Activated T-cell treated with anti-CD3 and anti-CD28 coated beads, Interleukin-2, amount 50 U/mL, for 4 hours (primary cell): ENCODE measurements around the gene NUP98. TPM values are rescaled to one million over a fixed set of nuclear protein-coding genes. Genes with fewer than 3 reads are reported as not detected.
"Not testable (repeated sequence)": the region's sequence is repeated elsewhere in the genome, so short reads cannot be mapped to it uniquely, and the experiment has no call there.

Experiments used
- ATAC-seq, 2 donors: fragments of 200-7000 bp; cut with Tn5 transposase; one replicate each; pipeline ENCODE4 v1.10.0; 2021
- DNase-seq: peaks from one replicate; pipeline ENCODE4 v3.0.0-alpha.2; 2020
- H3K27me3 Mint-ChIP-seq: one replicate; pipeline ENCODE4 v1.8.0; 2021; ENCODE audit warnings: low read depth, mixed read lengths
- H3K36me3 Mint-ChIP-seq: one replicate; pipeline ENCODE4 v1.8.0; 2022; ENCODE audit warnings: mixed read lengths; ENCODE audit not compliant: insufficient read depth
- H3K4me1 Mint-ChIP-seq: one replicate; pipeline ENCODE4 v1.8.0; 2021; ENCODE audit warnings: low read depth, mixed read lengths
- H3K4me3 Mint-ChIP-seq: one replicate; pipeline ENCODE4 v1.8.0; 2021; ENCODE audit warnings: mild to moderate bottlenecking, moderate library complexity, mixed read lengths
- H3K9me3 Mint-ChIP-seq: one replicate; pipeline ENCODE4 v1.8.0; 2021; ENCODE audit warnings: mixed read lengths
- total RNA-seq, 3 donors: library from RNA; stranded (reverse); gene quantifications; one replicate each; pipeline ENCODE4 v1.2.1, GENCODE V29; 2021

NUP98 gene
- total RNA-seq, 3 donors from 2014 or later = 118 to 124 (median 119) TPM

- no peaks in the 10 kb centered on the region for H3K4me1 Mint-ChIP-seq
- ATAC-seq (no peak), DNase-seq (no peak)
- no peaks in the 10 kb centered on the region for H3K9me3 Mint-ChIP-seq
- no peak within 1 kb of the TSS for H3K4me3 Mint-ChIP-seq
- peaks cover 43% of the 10 kb centered on the region for H3K36me3 Mint-ChIP-seq
- H3K27me3 Mint-ChIP-seq = no peaks in the 10 kb centered on the region
These were observed 125.8 kb downstream of the NUP98 start, which contains the start of gene CHRNA10 for GRCh38 chr11:3671334-3672254. Gene CHRNA10 (minus strand): TSS chr11:3671384. CDS start chr11:3671312, 72 bp downstream.

- Mint-ChIP-seq H3K4me1 (no peaks in the 10 kb centered on the region), H3K27me3 (no peaks in the 10 kb centered on the region), H3K36me3 (peaks cover 44% of the 10 kb centered on the region), H3K9me3 (no peaks in the 10 kb centered on the region), H3K4me3 (no peak overlapping the region)
- ATAC-seq (no peak), DNase-seq (no peak)
These were observed 127.6 kb downstream of the NUP98 start for GRCh38 chr11:3669742-3670183.

- ATAC-seq = no peak
- no peak overlapping the region for H3K4me3 Mint-ChIP-seq
- DNase-seq = no peak
- H3K27me3 Mint-ChIP-seq = no peaks in the 10 kb centered on the region
- H3K4me1 Mint-ChIP-seq = no peaks in the 10 kb centered on the region
- H3K9me3 Mint-ChIP-seq = no peaks in the 10 kb centered on the region
- H3K36me3 Mint-ChIP-seq = peaks cover 45% of the 10 kb centered on the region
These were observed 128.2 kb downstream of the NUP98 start for GRCh38 chr11:3669128-3669527.

- Mint-ChIP-seq H3K4me3 (no peak overlapping the region), H3K36me3 (peaks cover 39% of the 10 kb centered on the region), H3K27me3 (no peaks in the 10 kb centered on the region), H3K9me3 (no peaks in the 10 kb centered on the region), H3K4me1 (no peaks in the 10 kb centered on the region)
- ATAC-seq = no peak
- DNase-seq = no peak
These were observed 130.0 kb downstream of the NUP98 start for GRCh38 chr11:3667149-3668035.

GRCh38 chr11:3666023-3666530 lies 131.3 kb downstream of the NUP98 start:
- DNase-seq = no peak
- Mint-ChIP-seq H3K9me3 (no peaks in the 10 kb centered on the region), H3K36me3 (peaks cover 33% of the 10 kb centered on the region), H3K27me3 (no peaks in the 10 kb centered on the region), H3K4me1 (no peaks in the 10 kb centered on the region), H3K4me3 (no peak overlapping the region)
- ATAC-seq = no peak

- Mint-ChIP-seq H3K27me3 (no peaks in the 10 kb centered on the region), H3K4me1 (no peaks in the 10 kb centered on the region)
- no peak for ATAC-seq
These were observed 131.9 kb downstream of the NUP98 start for GRCh38 chr11:3665336-3666022.

GRCh38 chr11:3664032-3664630 lies 133.2 kb downstream of the NUP98 start:
- H3K9me3 Mint-ChIP-seq = no peaks in the 10 kb centered on the region
- no peaks in the 10 kb centered on the region for H3K27me3 Mint-ChIP-seq
- no peak for ATAC-seq
- no peak for DNase-seq
- no peak overlapping the region for H3K4me3 Mint-ChIP-seq
- H3K36me3 Mint-ChIP-seq = peaks cover 21% of the 10 kb centered on the region
- H3K4me1 Mint-ChIP-seq = no peaks in the 10 kb centered on the region

More at GRCh38 chr11:3665336-3666022, 131.9 kb downstream of the NUP98 start:
- H3K36me3 Mint-ChIP-seq = peaks cover 28% of the 10 kb centered on the region
- no peak overlapping the region for H3K4me3 Mint-ChIP-seq
- no peak for DNase-seq
- H3K9me3 Mint-ChIP-seq = no peaks in the 10 kb centered on the region

GRCh38 chr11:3662856-3663255 lies 134.5 kb downstream of the NUP98 start:
- DNase-seq (no peak), ATAC-seq (no peak)
- H3K36me3 Mint-ChIP-seq = peaks cover 19% of the 10 kb centered on the region
- no peak overlapping the region for H3K4me3 Mint-ChIP-seq
- H3K27me3 Mint-ChIP-seq = peaks cover 2% of the 10 kb centered on the region
- H3K4me1 Mint-ChIP-seq = no peaks in the 10 kb centered on the region
- no peaks in the 10 kb centered on the region for H3K9me3 Mint-ChIP-seq

GRCh38 chr11:3660960-3661359 lies 136.4 kb downstream of the NUP98 start:
- no peaks in the 10 kb centered on the region for H3K9me3 Mint-ChIP-seq
- DNase-seq (no peak), ATAC-seq (no peak)
- peaks cover 14% of the 10 kb centered on the region for H3K36me3 Mint-ChIP-seq
- H3K4me3 Mint-ChIP-seq = no peak overlapping the region
- no peaks in the 10 kb centered on the region for H3K4me1 Mint-ChIP-seq
- peaks cover 3% of the 10 kb centered on the region for H3K27me3 Mint-ChIP-seq

GRCh38 chr11:3659595-3660515 lies 137.5 kb downstream of the NUP98 start:
- Mint-ChIP-seq H3K9me3 (no peaks in the 10 kb centered on the region), H3K4me1 (no peaks in the 10 kb centered on the region), H3K4me3 (no peak overlapping the region), H3K36me3 (peaks cover 4% of the 10 kb centered on the region), H3K27me3 (peaks cover 6% of the 10 kb centered on the region)
- no peak for ATAC-seq
- no peak for DNase-seq

- DNase-seq (no peak), ATAC-seq (no peak)
- Mint-ChIP-seq H3K9me3 (no peaks in the 10 kb centered on the region), H3K36me3 (no peaks in the 10 kb centered on the region), H3K4me1 (no peaks in the 10 kb centered on the region), H3K27me3 (peaks cover 6% of the 10 kb centered on the region), H3K4me3 (no peak overlapping the region)
These were observed 139.1 kb downstream of the NUP98 start for GRCh38 chr11:3658252-3658651.

- not testable (repeated sequence) for DNase-seq, H3K27me3 Mint-ChIP-seq, ATAC-seq, H3K4me3 Mint-ChIP-seq, H3K4me1 Mint-ChIP-seq, H3K36me3 Mint-ChIP-seq, H3K9me3 Mint-ChIP-seq
These were observed 140.0 kb downstream of the NUP98 start for GRCh38 chr11:3657331-3657730.

- ATAC-seq = no peak
- H3K9me3 Mint-ChIP-seq = no peaks in the 10 kb centered on the region
- no peaks in the 10 kb centered on the region for H3K4me1 Mint-ChIP-seq
- H3K27me3 Mint-ChIP-seq = peaks cover 10% of the 10 kb centered on the region
- H3K36me3 Mint-ChIP-seq = no peaks in the 10 kb centered on the region
- no peak for DNase-seq
- H3K4me3 Mint-ChIP-seq = no peak overlapping the region
These were observed 141.8 kb downstream of the NUP98 start for GRCh38 chr11:3655547-3655946.
